HL-60 (cell line): ENCODE data around the gene UBE2E2.

ENCODE experiments used
- TF ChIP-seq, protein P1 (sequence below): IDR thresholded peaks from 2 replicates; pipeline ENCODE4 v1.6.1; 2012; ENCODE audit warnings: low read depth; ENCODE audit not compliant: insufficient replicate concordance
- TF ChIP-seq, protein P2 (sequence below): IDR thresholded peaks from one replicate; pipeline ENCODE4 v1.5.1; 2011; ENCODE audit warnings: low read length, control low read depth, inconsistent platforms; ENCODE audit not compliant: insufficient read depth

DNA sequence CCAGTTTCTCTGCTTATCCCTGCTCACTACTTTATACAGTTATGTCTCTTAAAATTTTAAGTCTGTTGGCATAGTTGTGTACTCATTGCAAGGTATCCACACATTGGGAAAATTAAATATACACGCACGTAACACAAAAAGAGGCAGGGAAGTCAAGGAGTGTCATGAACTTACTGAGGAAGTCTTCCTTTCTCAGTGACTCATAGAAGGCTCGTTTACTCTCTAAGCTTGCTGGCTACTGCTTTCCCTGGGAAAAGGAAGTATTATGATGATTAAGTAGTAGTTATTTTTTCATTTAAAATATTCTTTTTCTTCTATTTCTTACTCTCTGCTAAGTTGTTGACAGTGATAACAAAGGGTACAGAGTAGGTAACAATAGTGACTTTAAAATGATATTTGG is 287.3 kb downstream of the UBE2E2 start:
- TF ChIP-seq, protein P1, sequence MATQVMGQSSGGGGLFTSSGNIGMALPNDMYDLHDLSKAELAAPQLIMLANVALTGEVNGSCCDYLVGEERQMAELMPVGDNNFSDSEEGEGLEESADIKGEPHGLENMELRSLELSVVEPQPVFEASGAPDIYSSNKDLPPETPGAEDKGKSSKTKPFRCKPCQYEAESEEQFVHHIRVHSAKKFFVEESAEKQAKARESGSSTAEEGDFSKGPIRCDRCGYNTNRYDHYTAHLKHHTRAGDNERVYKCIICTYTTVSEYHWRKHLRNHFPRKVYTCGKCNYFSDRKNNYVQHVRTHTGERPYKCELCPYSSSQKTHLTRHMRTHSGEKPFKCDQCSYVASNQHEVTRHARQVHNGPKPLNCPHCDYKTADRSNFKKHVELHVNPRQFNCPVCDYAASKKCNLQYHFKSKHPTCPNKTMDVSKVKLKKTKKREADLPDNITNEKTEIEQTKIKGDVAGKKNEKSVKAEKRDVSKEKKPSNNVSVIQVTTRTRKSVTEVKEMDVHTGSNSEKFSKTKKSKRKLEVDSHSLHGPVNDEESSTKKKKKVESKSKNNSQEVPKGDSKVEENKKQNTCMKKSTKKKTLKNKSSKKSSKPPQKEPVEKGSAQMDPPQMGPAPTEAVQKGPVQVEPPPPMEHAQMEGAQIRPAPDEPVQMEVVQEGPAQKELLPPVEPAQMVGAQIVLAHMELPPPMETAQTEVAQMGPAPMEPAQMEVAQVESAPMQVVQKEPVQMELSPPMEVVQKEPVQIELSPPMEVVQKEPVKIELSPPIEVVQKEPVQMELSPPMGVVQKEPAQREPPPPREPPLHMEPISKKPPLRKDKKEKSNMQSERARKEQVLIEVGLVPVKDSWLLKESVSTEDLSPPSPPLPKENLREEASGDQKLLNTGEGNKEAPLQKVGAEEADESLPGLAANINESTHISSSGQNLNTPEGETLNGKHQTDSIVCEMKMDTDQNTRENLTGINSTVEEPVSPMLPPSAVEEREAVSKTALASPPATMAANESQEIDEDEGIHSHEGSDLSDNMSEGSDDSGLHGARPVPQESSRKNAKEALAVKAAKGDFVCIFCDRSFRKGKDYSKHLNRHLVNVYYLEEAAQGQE, result no peak
- TF ChIP-seq, protein P2, sequence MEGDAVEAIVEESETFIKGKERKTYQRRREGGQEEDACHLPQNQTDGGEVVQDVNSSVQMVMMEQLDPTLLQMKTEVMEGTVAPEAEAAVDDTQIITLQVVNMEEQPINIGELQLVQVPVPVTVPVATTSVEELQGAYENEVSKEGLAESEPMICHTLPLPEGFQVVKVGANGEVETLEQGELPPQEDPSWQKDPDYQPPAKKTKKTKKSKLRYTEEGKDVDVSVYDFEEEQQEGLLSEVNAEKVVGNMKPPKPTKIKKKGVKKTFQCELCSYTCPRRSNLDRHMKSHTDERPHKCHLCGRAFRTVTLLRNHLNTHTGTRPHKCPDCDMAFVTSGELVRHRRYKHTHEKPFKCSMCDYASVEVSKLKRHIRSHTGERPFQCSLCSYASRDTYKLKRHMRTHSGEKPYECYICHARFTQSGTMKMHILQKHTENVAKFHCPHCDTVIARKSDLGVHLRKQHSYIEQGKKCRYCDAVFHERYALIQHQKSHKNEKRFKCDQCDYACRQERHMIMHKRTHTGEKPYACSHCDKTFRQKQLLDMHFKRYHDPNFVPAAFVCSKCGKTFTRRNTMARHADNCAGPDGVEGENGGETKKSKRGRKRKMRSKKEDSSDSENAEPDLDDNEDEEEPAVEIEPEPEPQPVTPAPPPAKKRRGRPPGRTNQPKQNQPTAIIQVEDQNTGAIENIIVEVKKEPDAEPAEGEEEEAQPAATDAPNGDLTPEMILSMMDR, result no peak
